ENCODE measurements around the gene CAMK2G.
A peak's percentile ranks its signal among the peaks of the same experiment; 100 is the strongest.
"Not testable (repeated sequence)": the region's sequence is repeated elsewhere in the genome, so short reads cannot be mapped to it uniquely, and the experiment has no call there.

CAMK2G gene

DNA sequence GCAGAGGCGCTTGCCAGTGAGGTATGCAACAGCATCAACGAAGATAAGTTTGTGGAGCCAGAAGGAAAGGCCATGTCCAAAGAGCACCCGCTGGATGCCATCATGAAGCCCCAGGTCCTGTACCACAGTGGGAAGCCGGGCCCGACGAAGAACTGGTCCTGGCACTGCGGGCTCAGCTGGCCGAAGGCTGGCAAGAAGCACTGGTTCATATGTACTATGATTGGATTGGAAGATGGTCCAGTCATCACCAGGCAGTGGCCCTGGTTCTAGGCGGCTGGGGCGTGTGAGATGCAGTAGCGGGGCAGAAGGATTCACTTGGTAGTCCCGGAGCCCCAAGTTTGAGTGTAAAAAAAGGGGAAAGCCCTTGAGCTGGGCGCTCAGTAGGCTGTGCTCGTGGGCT, 66.9 kb downstream of the CAMK2G start:
- no peak for DNase-seq

DNA sequence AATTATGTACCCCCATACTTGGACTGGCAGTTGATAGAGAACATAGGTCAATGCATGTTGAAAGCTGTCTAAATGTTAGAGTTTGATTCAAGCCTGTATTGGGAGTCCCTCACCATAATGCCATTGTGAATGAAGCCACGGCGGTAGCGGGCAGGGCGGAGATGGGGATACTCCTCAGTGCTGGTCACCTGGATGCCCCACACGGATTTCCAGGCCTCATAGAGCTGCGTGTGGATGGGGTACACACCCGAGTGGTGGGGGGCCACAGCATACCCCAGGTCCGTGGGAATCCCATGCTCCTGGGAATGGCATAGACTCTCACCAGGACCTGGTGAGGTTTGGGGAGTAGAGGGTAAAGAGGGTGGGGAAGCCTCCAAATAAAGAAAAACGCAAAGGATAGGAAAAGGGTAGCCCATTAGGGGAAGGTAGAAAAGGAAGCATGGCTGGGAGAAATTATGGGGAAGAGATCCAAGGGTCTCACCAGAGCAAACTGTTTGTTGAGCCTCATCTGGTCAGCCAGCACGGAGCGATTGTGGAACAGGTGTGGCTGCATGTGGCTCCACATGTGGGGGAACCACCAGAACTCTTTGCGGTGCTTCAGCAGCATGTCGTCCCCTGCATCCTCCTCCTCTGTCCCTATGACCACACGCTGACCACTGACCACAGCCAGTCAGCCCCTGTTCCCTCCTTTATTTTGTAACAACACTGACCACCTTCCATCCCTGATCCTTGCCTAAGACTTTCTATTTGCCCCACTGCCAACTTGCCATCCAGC, 68.0 kb downstream of the CAMK2G start:
- no peak for DNase-seq

- peak in 1 of 2 experiments; percentile 16 for DNase-seq
Observed at GRCh38 chr10:73803680-73804286, 70.6 kb downstream of the CAMK2G start.

DNA sequence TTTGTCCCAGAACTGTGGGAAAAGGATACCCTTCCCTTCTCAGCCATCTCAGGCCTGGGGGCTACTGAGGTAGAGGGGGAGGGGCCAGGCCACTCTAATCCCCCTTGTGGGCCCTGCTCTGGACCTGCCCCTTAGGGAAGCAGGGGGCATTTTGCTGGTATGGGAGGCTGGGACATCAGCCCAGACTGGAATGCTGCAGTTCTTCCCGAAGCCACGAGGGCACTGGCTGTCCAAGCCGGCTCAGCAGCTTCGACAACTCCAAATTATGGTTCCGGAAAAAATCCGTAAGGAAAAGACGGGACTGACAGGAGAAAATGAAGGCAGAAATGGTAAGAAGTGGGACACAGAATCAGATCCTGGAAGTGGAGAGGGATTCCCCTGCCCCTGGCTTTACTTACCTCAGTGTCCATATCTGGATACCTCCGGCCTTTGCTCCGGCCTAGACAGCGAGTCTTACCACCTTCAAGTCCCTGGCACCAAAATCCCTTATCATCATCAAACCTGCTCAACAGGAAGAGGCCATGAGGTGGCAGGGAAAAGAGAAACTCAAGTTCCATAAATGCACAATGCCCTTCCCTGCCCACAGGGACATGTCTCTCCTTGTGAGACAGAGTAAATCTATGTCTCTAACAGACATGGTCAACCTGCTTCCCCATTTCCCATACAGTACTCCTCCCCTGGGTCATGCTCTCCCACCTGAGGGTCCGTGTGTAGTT, 71.9 kb downstream of the CAMK2G start:
- no peak for DNase-seq

- no peak for DNase-seq
Observed at GRCh38 chr10:73801253-73801590, 73.1 kb downstream of the CAMK2G start.

GRCh38 chr10:73800560-73801252, 73.6 kb downstream of the CAMK2G start:
- DNase-seq: no peak

DNA sequence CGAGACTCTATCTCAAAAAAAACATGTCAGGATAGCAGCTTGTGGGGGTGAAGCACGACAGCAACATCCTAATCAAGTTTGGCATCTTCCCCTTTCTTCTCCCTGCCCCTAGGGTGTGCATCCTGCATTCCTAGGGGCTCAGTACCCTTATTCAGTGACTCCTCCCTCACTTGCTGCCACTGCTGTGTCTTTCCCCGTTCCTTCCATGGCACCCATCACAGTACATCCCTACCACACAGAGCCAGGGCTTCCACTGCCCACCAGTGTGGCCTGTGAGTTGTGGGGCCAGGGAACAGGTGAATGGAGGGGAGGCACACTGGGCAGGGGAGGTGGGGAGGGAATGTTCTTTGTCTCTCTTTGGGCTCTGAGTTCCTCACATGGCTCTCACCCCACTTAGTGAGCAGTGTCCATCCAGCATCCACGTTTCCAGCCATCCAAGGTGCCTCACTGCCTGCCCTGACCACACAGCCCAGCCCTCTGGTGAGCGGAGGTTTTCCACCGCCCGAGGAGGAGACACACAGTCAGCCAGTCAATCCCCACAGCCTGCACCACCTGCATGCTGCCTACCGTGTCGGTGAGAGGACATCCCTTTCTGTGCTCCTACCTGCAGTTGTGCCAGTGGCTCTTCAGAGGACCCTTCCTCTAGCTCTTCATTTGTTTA, 74.3 kb downstream of the CAMK2G start:
- peak in 1 of 2 experiments; percentile 22 for DNase-seq

- no peak for DNase-seq
Observed at GRCh38 chr10:73798927-73799560, 75.3 kb downstream of the CAMK2G start.

- no peak for DNase-seq
Observed at GRCh38 chr10:73798087-73798486, 76.3 kb downstream of the CAMK2G start.

DNA sequence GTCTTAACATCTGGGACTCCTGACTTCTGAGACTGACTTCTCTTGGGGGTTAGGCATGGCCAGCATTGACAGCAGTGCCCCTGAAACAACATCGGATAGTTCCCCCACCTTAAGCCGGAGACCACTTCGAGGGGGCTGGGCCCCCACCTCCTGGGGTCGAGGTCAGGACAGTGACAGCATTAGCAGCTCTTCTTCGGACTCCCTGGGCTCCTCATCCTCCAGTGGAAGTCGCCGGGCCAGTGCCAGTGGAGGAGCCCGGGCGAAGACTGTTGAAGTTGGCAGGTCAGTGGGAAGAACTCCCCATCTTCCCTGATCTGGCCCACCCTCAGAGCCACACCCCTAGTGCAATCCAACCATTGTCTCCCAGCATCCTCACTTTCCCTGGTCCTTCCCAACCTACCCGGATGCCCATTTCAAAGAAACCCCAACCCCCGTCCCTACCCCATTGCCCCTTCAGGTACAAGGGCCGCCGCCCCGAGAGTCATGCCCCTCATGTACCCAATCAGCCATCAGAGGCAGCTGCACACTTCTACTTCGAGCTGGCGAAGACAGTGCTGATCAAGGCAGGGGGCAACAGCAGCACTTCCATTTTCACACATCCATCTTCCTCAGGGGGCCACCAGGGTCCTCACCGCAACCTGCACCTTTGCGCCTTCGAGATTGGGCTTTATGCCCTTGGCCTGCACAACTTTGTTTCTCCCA, 76.9 kb downstream of the CAMK2G start:
- DNase-seq: no peak

DNA sequence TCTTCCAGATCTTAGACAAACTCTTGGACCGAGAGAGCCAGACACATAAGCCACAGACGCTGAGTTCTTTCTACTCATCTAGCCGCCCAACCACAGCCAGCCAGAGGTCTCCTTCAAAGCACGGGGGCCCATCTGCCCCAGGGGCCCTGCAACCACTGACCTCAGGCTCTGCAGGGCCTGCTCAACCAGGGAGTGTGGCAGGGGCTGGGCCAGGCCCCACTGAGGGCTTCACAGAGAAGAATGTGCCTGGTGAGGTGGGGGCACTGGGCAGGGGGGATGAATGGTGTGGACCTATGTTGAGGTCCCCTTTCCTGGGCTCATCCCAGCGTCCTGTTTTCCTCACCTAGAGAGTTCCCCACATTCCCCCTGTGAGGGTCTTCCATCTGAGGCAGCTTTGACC, 77.6 kb downstream of the CAMK2G start:
- no peak for DNase-seq

- not testable (repeated sequence) for DNase-seq
Observed at GRCh38 chr10:73796035-73796434, 78.3 kb downstream of the CAMK2G start.

- not testable (repeated sequence) for DNase-seq
Observed at GRCh38 chr10:73795491-73795890, 78.9 kb downstream of the CAMK2G start.

- DNase-seq: no peak
Observed at GRCh38 chr10:73793456-73793855, 80.9 kb downstream of the CAMK2G start.

DNA sequence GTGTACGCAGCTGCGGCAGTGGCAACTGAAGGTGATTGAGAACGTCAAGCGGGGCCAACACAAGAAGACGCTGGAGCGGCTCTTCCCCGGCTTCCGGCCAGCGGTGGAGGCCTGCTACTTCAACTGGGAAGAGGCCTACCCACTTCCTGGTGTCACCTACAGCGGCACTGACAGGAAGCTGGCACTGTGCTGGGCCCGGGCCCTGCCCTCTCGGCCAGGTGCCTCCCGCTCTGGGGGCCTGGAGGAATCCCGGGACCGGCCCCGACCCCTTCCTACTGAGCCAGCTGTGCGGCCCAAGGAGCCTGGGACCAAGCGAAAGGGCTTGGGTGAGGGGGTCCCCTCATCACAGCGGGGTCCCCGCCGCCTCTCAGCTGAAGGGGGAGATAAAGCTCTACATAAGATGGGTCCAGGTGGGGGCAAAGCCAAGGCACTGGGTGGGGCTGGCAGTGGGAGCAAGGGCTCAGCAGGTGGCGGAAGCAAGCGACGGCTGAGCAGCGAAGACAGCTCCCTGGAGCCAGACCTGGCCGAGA, 82.4 kb downstream of the CAMK2G start:
- DNase-seq: no peak

GRCh38 chr10:73790886-73791625, 83.3 kb downstream of the CAMK2G start:
- DNase-seq: no peak

DNA sequence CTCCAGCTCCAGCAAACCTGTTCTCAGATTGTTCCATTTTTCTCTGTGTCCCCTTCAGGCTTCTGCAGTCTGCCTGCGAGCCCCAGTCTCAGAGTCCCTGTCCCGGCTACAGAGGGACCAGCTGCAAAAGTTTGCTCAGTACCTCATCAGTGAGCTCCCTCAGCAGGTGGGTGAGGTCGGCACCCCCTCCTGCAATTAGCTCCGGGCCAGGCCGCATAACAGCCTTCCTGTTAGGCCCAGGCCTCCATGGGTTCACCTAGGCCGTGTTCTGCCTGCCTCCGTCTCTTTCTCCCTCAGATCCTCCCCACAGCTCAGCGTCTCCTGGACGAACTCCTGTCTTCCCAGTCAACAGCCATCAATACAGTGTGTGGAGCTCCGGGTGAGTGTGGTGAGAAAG, 84.7 kb downstream of the CAMK2G start:
- no peak for DNase-seq

- no peak for DNase-seq
Observed at GRCh38 chr10:73788864-73789658, 85.3 kb downstream of the CAMK2G start.

GRCh38 chr10:73787031-73787800, 87.1 kb downstream of the CAMK2G start:
- not testable (repeated sequence) for DNase-seq

Data from Kasumi-1 (cell line).